Activated T-helper 1 cell treated with Interleukin-2 at 50 U/mL for 16 hours (primary cell): ENCODE data around the gene NDUFB7.
"Not testable (repeated sequence)": the region's sequence is repeated elsewhere in the genome, so short reads cannot be mapped to it uniquely, and the experiment has no call there.

Experiments
- DNase-seq: peaks from one replicate; pipeline ENCODE4 v3.0.0-alpha.2; 2020; ENCODE audit warnings: low read depth

Gene NDUFB7

GRCh38 chr19:14571695-14572490, at the start of gene NDUFB7:
NDUFB7 (minus strand) TSS chr19:14572066; CDS start chr19:14572000, 66 bp downstream.
- DNase-seq = peak; percentile 83

- DNase-seq = no peak
These were observed 47.5 kb upstream of the NDUFB7 start for GRCh38 chr19:14619404-14619803.

- DNase-seq = no peak
These were observed 44.5 kb upstream of the NDUFB7 start for GRCh38 chr19:14616407-14616806.

GRCh38 chr19:14615623-14616022, 43.8 kb upstream of the NDUFB7 start:
- no peak for DNase-seq

- no peak for DNase-seq
These were observed 42.2 kb upstream of the NDUFB7 start for GRCh38 chr19:14614099-14614412.

GRCh38 chr19:14613399-14614098, 41.7 kb upstream of the NDUFB7 start:
- DNase-seq = not testable (repeated sequence)

- DNase-seq = no peak
These were observed 40.8 kb upstream of the NDUFB7 start for GRCh38 chr19:14612657-14613056.

- DNase-seq = not testable (repeated sequence)
These were observed 40.4 kb upstream of the NDUFB7 start for GRCh38 chr19:14612242-14612641.

- DNase-seq = no peak
These were observed 39.2 kb upstream of the NDUFB7 start for GRCh38 chr19:14611051-14611450.

- DNase-seq = no peak
These were observed 34.8 kb upstream of the NDUFB7 start for GRCh38 chr19:14606627-14607026.

GRCh38 chr19:14603990-14604387, 32.1 kb upstream of the NDUFB7 start:
- DNase-seq = no peak

GRCh38 chr19:14599548-14600147, 27.8 kb upstream of the NDUFB7 start:
- DNase-seq = no peak

- DNase-seq = no peak
These were observed 23.7 kb upstream of the NDUFB7 start for GRCh38 chr19:14595558-14595957.

GRCh38 chr19:14589433-14589832, 17.6 kb upstream of the NDUFB7 start:
- not testable (repeated sequence) for DNase-seq

GRCh38 chr19:14585187-14585586, 13.3 kb upstream of the NDUFB7 start:
- not testable (repeated sequence) for DNase-seq

GRCh38 chr19:14584372-14584771, 12.5 kb upstream of the NDUFB7 start:
- DNase-seq = not testable (repeated sequence)

- no peak for DNase-seq
These were observed 11.1 kb upstream of the NDUFB7 start, which contains the start of gene CLEC17A for GRCh38 chr19:14582894-14583340. CLEC17A (plus strand) TSS chr19:14583084; CDS start chr19:14583161, 77 bp downstream.

- no peak for DNase-seq
These were observed 8.9 kb upstream of the NDUFB7 start for GRCh38 chr19:14580623-14581237.

GRCh38 chr19:14577885-14578427, 6.1 kb upstream of the NDUFB7 start:
- DNase-seq = no peak

GRCh38 chr19:14577264-14577663, 5.4 kb upstream of the NDUFB7 start:
- no peak for DNase-seq

GRCh38 chr19:14576363-14576762, 4.5 kb upstream of the NDUFB7 start:
- no peak for DNase-seq

GRCh38 chr19:14575428-14575980, 3.6 kb upstream of the NDUFB7 start:
- DNase-seq = no peak
